Transverse colon (tissue), 3 donors: ENCODE results near the gene LAMTOR2.

Experiments used
- CTCF ChIP-seq, 5 experiments: fragments of 200-600 bp in 3 of 5; fragments of 450-650 bp in 2 of 5; sonication (generic) in 3 of 5; IDR thresholded peaks; 1 replicate in 2 of 5; 2 replicates in 3 of 5; pipeline ENCODE4 v1.5.1; 2016 to 2017; ENCODE audit warnings: antibody characterized with exemption in 5 of 5, inconsistent platforms in 3 of 5, mild to moderate bottlenecking in 2 of 5, moderate library complexity in 1 of 5
- EP300 ChIP-seq: sonication (generic); formaldehyde crosslinking; IDR thresholded peaks from one replicate; pipeline ENCODE4 v1.6.1; 2017; ENCODE audit warnings: antibody characterized with exemption, low read depth
- POLR2A ChIP-seq: fragments of 450-650 bp; IDR thresholded peaks from one replicate; pipeline ENCODE4 v1.6.1; 2016; ENCODE audit warnings: antibody characterized with exemption, mild to moderate bottlenecking, moderate library complexity

DNA sequence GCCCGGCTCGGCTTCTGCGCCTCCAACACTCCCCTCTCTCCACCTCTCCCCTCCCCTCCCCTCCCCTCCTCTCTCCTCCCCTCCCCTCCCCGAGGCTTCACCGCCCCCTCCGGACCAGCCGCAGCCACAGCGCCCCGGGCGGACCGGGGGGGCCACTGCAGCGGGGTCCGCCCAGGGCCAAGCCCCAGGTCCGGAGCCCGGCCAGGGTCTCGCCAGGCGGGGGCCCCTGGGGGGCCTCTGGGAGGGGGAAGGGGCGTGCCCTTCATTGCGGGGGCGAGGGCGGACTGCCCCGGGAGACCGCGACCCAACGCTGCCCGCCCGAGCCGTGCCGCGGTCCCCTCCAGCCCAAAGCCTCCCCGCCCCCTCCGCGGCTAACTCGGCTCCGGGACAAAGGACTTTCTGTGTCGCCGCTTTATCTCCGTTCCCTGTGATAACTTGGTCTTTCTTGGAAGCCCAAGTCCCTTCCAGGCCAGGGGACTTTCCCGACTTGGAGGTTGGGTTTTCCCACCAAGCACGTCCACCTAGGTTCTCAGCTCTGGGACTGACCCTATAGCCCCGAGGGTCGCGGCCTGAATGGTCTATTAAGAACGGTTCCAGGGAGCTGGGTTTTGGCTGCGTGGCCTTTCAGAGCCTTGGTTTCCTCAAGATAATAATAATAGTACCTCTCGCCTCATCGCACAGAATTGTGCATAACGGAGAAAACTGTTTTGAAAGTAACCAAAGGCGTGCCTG is 648 bp upstream of the LAMTOR2 start, which contains the start of gene UBQLN4:
- TF ChIP-seq POLR2A = no peak
- peak; percentile 9 to 77 (median 65) for TF ChIP-seq CTCF (IDR thresholded peaks at IDR 0.05)
- no peak for TF ChIP-seq EP300
